Measurements from ENCODE around the gene GULP1.
"Not testable (repeated sequence)": the region's sequence is repeated elsewhere in the genome, so short reads cannot be mapped to it uniquely, and the experiment has no call there.

GULP1 gene

GRCh38 chr2:188459061-188459460 is 167.4 kb downstream of the GULP1 start:
- in situ Hi-C loops (cut with HindIII; ENCODE audit: low sequenced_read_pairs) = no loop called here

GRCh38 chr2:188466078-188466477 is 174.4 kb downstream of the GULP1 start:
- in situ Hi-C loops (cut with HindIII; ENCODE audit: low sequenced_read_pairs) = not testable (repeated sequence)

- in situ Hi-C loops (cut with HindIII; ENCODE audit: low sequenced_read_pairs) = no loop called here
Measured at GRCh38 chr2:188466761-188467160, 175.1 kb downstream of the GULP1 start.

GRCh38 chr2:188471166-188471565 is 179.5 kb downstream of the GULP1 start:
- in situ Hi-C loops (cut with HindIII; ENCODE audit: low sequenced_read_pairs) = no loop called here

GRCh38 chr2:188473306-188473705 is 181.6 kb downstream of the GULP1 start:
- in situ Hi-C loops (cut with HindIII; ENCODE audit: low sequenced_read_pairs) = no loop called here

- in situ Hi-C loops (cut with HindIII; ENCODE audit: low sequenced_read_pairs) = no loop called here
Measured at GRCh38 chr2:188474316-188474715, 182.6 kb downstream of the GULP1 start.

- in situ Hi-C loops (cut with HindIII; ENCODE audit: low sequenced_read_pairs) = no loop called here
Measured at GRCh38 chr2:188475945-188476344, 184.3 kb downstream of the GULP1 start.

GRCh38 chr2:188477564-188478103 is 186.0 kb downstream of the GULP1 start:
- in situ Hi-C loops (cut with HindIII; ENCODE audit: low sequenced_read_pairs) = no loop called here

- in situ Hi-C loops (cut with HindIII; ENCODE audit: low sequenced_read_pairs) = no loop called here
Measured at GRCh38 chr2:188478724-188479123, 187.1 kb downstream of the GULP1 start.

GRCh38 chr2:188481474-188481873 is 189.8 kb downstream of the GULP1 start:
- in situ Hi-C loops (cut with HindIII; ENCODE audit: low sequenced_read_pairs) = no loop called here

GRCh38 chr2:188485496-188485895 is 193.8 kb downstream of the GULP1 start:
- in situ Hi-C loops (cut with HindIII; ENCODE audit: low sequenced_read_pairs) = no loop called here

- in situ Hi-C loops (cut with HindIII; ENCODE audit: low sequenced_read_pairs) = no loop called here
Measured at GRCh38 chr2:188492751-188493150, 201.1 kb downstream of the GULP1 start.

- in situ Hi-C loops (cut with HindIII; ENCODE audit: low sequenced_read_pairs) = no loop called here
Measured at GRCh38 chr2:188494906-188495305, 203.2 kb downstream of the GULP1 start.

GRCh38 chr2:188495969-188496431 is 204.3 kb downstream of the GULP1 start:
- in situ Hi-C loops (cut with HindIII; ENCODE audit: low sequenced_read_pairs) = no loop called here

GRCh38 chr2:188497726-188498125 is 206.1 kb downstream of the GULP1 start:
- in situ Hi-C loops (cut with HindIII; ENCODE audit: low sequenced_read_pairs) = no loop called here

GRCh38 chr2:188503975-188504374 is 212.3 kb downstream of the GULP1 start:
- in situ Hi-C loops (cut with HindIII; ENCODE audit: low sequenced_read_pairs) = no loop called here

GRCh38 chr2:188506843-188507242 is 215.2 kb downstream of the GULP1 start:
- in situ Hi-C loops (cut with HindIII; ENCODE audit: low sequenced_read_pairs) = no loop called here

GRCh38 chr2:188511346-188511745 is 219.7 kb downstream of the GULP1 start:
- in situ Hi-C loops (cut with HindIII; ENCODE audit: low sequenced_read_pairs) = no loop called here

- in situ Hi-C loops (cut with HindIII; ENCODE audit: low sequenced_read_pairs) = no loop called here
Measured at GRCh38 chr2:188512456-188512855, 220.8 kb downstream of the GULP1 start.

- in situ Hi-C loops (cut with HindIII; ENCODE audit: low sequenced_read_pairs) = no loop called here
Measured at GRCh38 chr2:188515918-188516317, 224.2 kb downstream of the GULP1 start.

GRCh38 chr2:188517549-188518215 is 226.0 kb downstream of the GULP1 start:
- in situ Hi-C loops (cut with HindIII; ENCODE audit: low sequenced_read_pairs) = no loop called here

- in situ Hi-C loops (cut with HindIII; ENCODE audit: low sequenced_read_pairs) = no loop called here
Measured at GRCh38 chr2:188518381-188518780, 226.7 kb downstream of the GULP1 start.

- in situ Hi-C loops (cut with HindIII; ENCODE audit: low sequenced_read_pairs) = no loop called here
Measured at GRCh38 chr2:188519136-188519535, 227.5 kb downstream of the GULP1 start.
